Nephron progenitor cell (in vitro differentiated cells): ENCODE results near the gene PIGP.

ENCODE experiments used
- DNase-seq: peaks from one replicate; pipeline ENCODE4 v3.0.0; 2021
- H3K27ac Mint-ChIP-seq: 2 replicates; pipeline ENCODE4 v1.8.0; 2021; ENCODE audit warnings: mild to moderate bottlenecking, moderate library complexity, mixed read lengths
- H3K27me3 Mint-ChIP-seq: 2 replicates; pipeline ENCODE4 v1.8.0; 2021; ENCODE audit warnings: mild to moderate bottlenecking, low read depth, mixed read lengths; ENCODE audit not compliant: poor library complexity
- H3K36me3 Mint-ChIP-seq: 2 replicates; pipeline ENCODE4 v1.8.0; 2021; ENCODE audit warnings: low read depth, mixed read lengths
- H3K4me1 Mint-ChIP-seq: 2 replicates; pipeline ENCODE4 v1.8.0; 2021; ENCODE audit warnings: mixed read lengths
- H3K4me3 Mint-ChIP-seq: 2 replicates; pipeline ENCODE4 v1.8.0; 2021; ENCODE audit warnings: mild to moderate bottlenecking, moderate library complexity, mixed read lengths
- H3K9me3 Mint-ChIP-seq: 2 replicates; pipeline ENCODE4 v1.8.0; 2021; ENCODE audit warnings: mild to moderate bottlenecking, moderate library complexity, mixed read lengths
- CTCF ChIP-seq: fragments of 200-600 bp; sonication (generic); IDR thresholded peaks from 2 replicates; pipeline ENCODE4 v1.5.0; 2021; ENCODE audit warnings: antibody characterized with exemption

The PIGP gene

GRCh38 chr21:37079211-37079824, 6.4 kb upstream of the PIGP start:
- no peak for DNase-seq
- Mint-ChIP-seq H3K4me3 (no peak overlapping the region), H3K36me3 (peaks cover 69% of the 10 kb centered on the region), H3K4me1 (peaks cover 13% of the 10 kb centered on the region), H3K9me3 (peaks cover 50% of the 10 kb centered on the region), H3K27me3 (no peaks in the 10 kb centered on the region), H3K27ac (peak overlapping the region; percentile 16)
- TF ChIP-seq CTCF, result no peak

GRCh38 chr21:37077403-37077802, 4.5 kb upstream of the PIGP start:
- Mint-ChIP-seq H3K27me3 (no peaks in the 10 kb centered on the region), H3K36me3 (peaks cover 52% of the 10 kb centered on the region), H3K27ac (no peak overlapping the region), H3K4me3 (no peak overlapping the region), H3K9me3 (peaks cover 50% of the 10 kb centered on the region), H3K4me1 (peaks cover 18% of the 10 kb centered on the region)
- TF ChIP-seq CTCF, result no peak
- DNase-seq, result no peak

- Mint-ChIP-seq H3K36me3 (peaks cover 41% of the 10 kb centered on the region), H3K27ac (no peak overlapping the region), H3K27me3 (no peaks in the 10 kb centered on the region), H3K4me3 (peak overlapping the region; percentile 20), H3K4me1 (peaks cover 29% of the 10 kb centered on the region), H3K9me3 (peaks cover 42% of the 10 kb centered on the region)
- no peak for TF ChIP-seq CTCF
- DNase-seq, result no peak
These were observed 3.4 kb upstream of the PIGP start for GRCh38 chr21:37076087-37076850.

- Mint-ChIP-seq H3K4me1 (peaks cover 38% of the 10 kb centered on the region), H3K27ac (no peak overlapping the region), H3K9me3 (peaks cover 36% of the 10 kb centered on the region), H3K36me3 (peaks cover 38% of the 10 kb centered on the region), H3K27me3 (no peaks in the 10 kb centered on the region), H3K4me3 (peak overlapping the region; percentile 95)
- DNase-seq, result no peak
- TF ChIP-seq CTCF, result no peak
These were observed 2.4 kb upstream of the PIGP start for GRCh38 chr21:37075214-37075770.

GRCh38 chr21:37074546-37074945, 1.7 kb upstream of the PIGP start:
- H3K4me1 Mint-ChIP-seq, result peaks cover 45% of the 10 kb centered on the region
- H3K36me3 Mint-ChIP-seq, result peaks cover 36% of the 10 kb centered on the region
- no peak for DNase-seq
- H3K4me3 Mint-ChIP-seq, result peak overlapping the region; percentile 95
- peaks cover 28% of the 10 kb centered on the region for H3K9me3 Mint-ChIP-seq
- H3K27me3 Mint-ChIP-seq, result no peaks in the 10 kb centered on the region
- no peak for TF ChIP-seq CTCF
- H3K27ac Mint-ChIP-seq, result peak overlapping the region; percentile 98
